Caco-2 (cell line): Measurements from ENCODE around the gene FHOD3. TPM values are rescaled to one million over a fixed set of nuclear protein-coding genes. Genes with fewer than 3 reads are reported as not detected.
A peak's percentile ranks its signal among the peaks of the same experiment; 100 is the strongest.

ENCODE experiments used
- BruUV-seq: library from RNA; stranded (reverse); fragments of 400-500 nt; replicated peaks from 2 replicates; lab custom pipeline; 2021; lab: Mats Ljungman, UMichigan
- CTCF ChIA-PET: fragments of 300-600 bp; sonication (Branson Sonifier 250); formaldehyde crosslinking; loops from one replicate; lab custom pipeline; 2022; ENCODE audit warnings: antibody characterized with exemption; lab: Charles Lee
- POLR2A ChIA-PET: fragments of 300-600 bp; sonication (Branson Sonifier 250); formaldehyde crosslinking; loops from one replicate; lab custom pipeline; 2022; ENCODE audit warnings: antibody characterized with exemption; lab: Charles Lee
- DNase-seq, 2 experiments: peaks; one replicate each; pipeline versions ENCODE4 v3.0.0 to v3.0.0-alpha.2; 2020 to 2022
- H3K27me3 ChIP-seq: replicated peaks from 2 replicates; pipeline ENCODE4 v1.6.0; 2011; ENCODE audit warnings: low read length; ENCODE audit not compliant: control insufficient read depth, insufficient read depth
- H3K36me3 ChIP-seq: 2 replicates; pipeline ENCODE4 v1.5.1; 2011; ENCODE audit warnings: low read length; ENCODE audit not compliant: control insufficient read depth, insufficient read depth
- H3K4me1 ChIP-seq: fragments of 250-450 bp; sonication (Bioruptor Pico); 2 replicates; pipeline ENCODE4 v1.5.1; 2020; ENCODE audit warnings: mild to moderate bottlenecking
- H3K4me3 ChIP-seq: 2 replicates; pipeline ENCODE4 v1.5.1; 2011; ENCODE audit warnings: low read depth, mild to moderate bottlenecking, control low read depth, low read length
- H3K9me3 ChIP-seq: fragments of 250-450 bp; sonication (Bioruptor Pico); 2 replicates; pipeline ENCODE4 v1.5.1; 2020; ENCODE audit warnings: mild to moderate bottlenecking, moderate library complexity
- H3K27ac Mint-ChIP-seq: one replicate; pipeline ENCODE4 v1.8.0; 2022; ENCODE audit warnings: mixed read lengths; ENCODE audit not compliant: unreplicated experiment
- H3K27me3 Mint-ChIP-seq: one replicate; pipeline ENCODE4 v1.8.0; 2022; ENCODE audit warnings: mixed read lengths; ENCODE audit not compliant: insufficient read depth, unreplicated experiment
- H3K36me3 Mint-ChIP-seq: one replicate; pipeline ENCODE4 v1.8.0; 2022; ENCODE audit warnings: mild to moderate bottlenecking, mixed read lengths; ENCODE audit not compliant: insufficient read depth, unreplicated experiment
- H3K4me1 Mint-ChIP-seq: one replicate; pipeline ENCODE4 v1.8.0; 2022; ENCODE audit warnings: low read depth, mixed read lengths; ENCODE audit not compliant: unreplicated experiment
- H3K4me3 Mint-ChIP-seq: one replicate; pipeline ENCODE4 v1.8.0; 2022; ENCODE audit warnings: mild to moderate bottlenecking, moderate library complexity, mixed read lengths; ENCODE audit not compliant: unreplicated experiment
- H3K9me3 Mint-ChIP-seq: one replicate; pipeline ENCODE4 v1.8.0; 2022; ENCODE audit warnings: mixed read lengths; ENCODE audit not compliant: unreplicated experiment
- CTCF ChIP-seq, 2 experiments: fragments of 200-600 bp in 1 of 2; IDR thresholded peaks; 1 replicate in 1 of 2; 2 replicates in 1 of 2; pipeline versions ENCODE4 v1.5.1 to v1.8.0; 2011 to 2022; ENCODE audit warnings: antibody characterized with exemption in 1 of 2, control low read depth in 1 of 2, inconsistent platforms in 1 of 2, low read depth in 1 of 2, low read length in 1 of 2, mild to moderate bottlenecking in 1 of 2, moderate library complexity in 1 of 2; ENCODE audit not compliant: insufficient read depth in 1 of 2, severe bottlenecking in 1 of 2, unreplicated experiment in 1 of 2
- intact Hi-C: fragments of 100-400 bp; cut with micrococcal nuclease; formaldehyde crosslinking; loops from one replicate; pipeline ENCODE4 v1.10.0; 2022; ENCODE audit not compliant: unreplicated experiment
- total RNA-seq: library from RNA; stranded (reverse); gene quantifications from 2 replicates; pipeline ENCODE4 v1.2.3, GENCODE V29; 2022

The FHOD3 gene
- total RNA-seq, 1 experiment from 2014 or later: not detected

GRCh38 chr18:36805105-36805504 is 507.6 kb downstream of the FHOD3 start:
- no peaks in the 10 kb centered on the region for H3K4me1 Mint-ChIP-seq
- no TSS peak for BruUV-seq
- ChIA-PET CTCF (no interaction called here), POLR2A (no interaction called here)
- H3K4me3 Mint-ChIP-seq: no peak overlapping the region
- no peaks in the 10 kb centered on the region for H3K27me3 ChIP-seq
- H3K27me3 Mint-ChIP-seq: no peaks in the 10 kb centered on the region
- H3K9me3 Mint-ChIP-seq: no peaks in the 10 kb centered on the region
- intact Hi-C loops: no loop called here
- H3K36me3 ChIP-seq: no peaks in the 10 kb centered on the region
- peaks cover 36% of the 10 kb centered on the region for H3K36me3 Mint-ChIP-seq
- H3K9me3 ChIP-seq: no peaks in the 10 kb centered on the region
- DNase-seq: no peak
- H3K4me3 ChIP-seq: no peak overlapping the region
- no peak for TF ChIP-seq CTCF (IDR thresholded peaks at IDR 0.05; ENCODE audit: insufficient read depth in 1 of 2, low read depth in 1 of 2, low read length in 1 of 2, severe bottlenecking in 1 of 2, unreplicated experiment in 1 of 2)
- H3K4me1 ChIP-seq: no peaks in the 10 kb centered on the region
- no peak overlapping the region for H3K27ac Mint-ChIP-seq

- no peaks in the 10 kb centered on the region for H3K36me3 ChIP-seq
- no TSS peak for BruUV-seq
Observed at GRCh38 chr18:36808681-36809080, 511.2 kb downstream of the FHOD3 start.

GRCh38 chr18:36809590-36810381 is 512.3 kb downstream of the FHOD3 start:
- Mint-ChIP-seq H3K4me3 (no peak overlapping the region), H3K27me3 (no peaks in the 10 kb centered on the region), H3K36me3 (peaks cover 19% of the 10 kb centered on the region), H3K27ac (no peak overlapping the region), H3K9me3 (no peaks in the 10 kb centered on the region), H3K4me1 (no peaks in the 10 kb centered on the region)
- Histone ChIP-seq H3K27me3 (no peaks in the 10 kb centered on the region), H3K36me3 (no peaks in the 10 kb centered on the region), H3K4me3 (no peak overlapping the region), H3K9me3 (no peaks in the 10 kb centered on the region), H3K4me1 (no peaks in the 10 kb centered on the region)
- intact Hi-C loops: loop anchor here (1.0 kb wide), 2 partner anchors 40 to 121 kb away; no protein-coding TSS in a partner anchor
- BruUV-seq: no TSS peak
- DNase-seq: peak; percentile 27 to 31
- CTCF ChIA-PET: no interaction called here
- POLR2A ChIA-PET: no interaction called here
- peak; percentile 24 to 51 for TF ChIP-seq CTCF (IDR thresholded peaks at IDR 0.05; ENCODE audit: insufficient read depth in 1 of 2, low read depth in 1 of 2, low read length in 1 of 2, severe bottlenecking in 1 of 2, unreplicated experiment in 1 of 2)

More at GRCh38 chr18:36808681-36809080, 511.2 kb downstream of the FHOD3 start:
- Histone ChIP-seq H3K9me3 (no peaks in the 10 kb centered on the region), H3K27me3 (no peaks in the 10 kb centered on the region), H3K4me1 (no peaks in the 10 kb centered on the region), H3K4me3 (no peak overlapping the region)
- H3K4me3 Mint-ChIP-seq: no peak overlapping the region
- H3K9me3 Mint-ChIP-seq: no peaks in the 10 kb centered on the region
- intact Hi-C loops: loop anchor here (1.0 kb wide), 2 partner anchors 39 to 120 kb away; no protein-coding TSS in a partner anchor
- H3K36me3 Mint-ChIP-seq: peaks cover 21% of the 10 kb centered on the region
- POLR2A ChIA-PET: no interaction called here
- CTCF ChIA-PET: no interaction called here
- no peak for DNase-seq
- H3K27me3 Mint-ChIP-seq: no peaks in the 10 kb centered on the region
- no peak for TF ChIP-seq CTCF (IDR thresholded peaks at IDR 0.05; ENCODE audit: insufficient read depth in 1 of 2, low read depth in 1 of 2, low read length in 1 of 2, severe bottlenecking in 1 of 2, unreplicated experiment in 1 of 2)
- H3K4me1 Mint-ChIP-seq: no peaks in the 10 kb centered on the region
- no peak overlapping the region for H3K27ac Mint-ChIP-seq
